ENCODE results near the gene CCS. TPM values are rescaled to one million over a fixed set of nuclear protein-coding genes. Genes with fewer than 3 reads are reported as not detected.

Gene CCS
- total RNA-seq, 1 donor from 2014 or later, result 58.0 TPM

DNA sequence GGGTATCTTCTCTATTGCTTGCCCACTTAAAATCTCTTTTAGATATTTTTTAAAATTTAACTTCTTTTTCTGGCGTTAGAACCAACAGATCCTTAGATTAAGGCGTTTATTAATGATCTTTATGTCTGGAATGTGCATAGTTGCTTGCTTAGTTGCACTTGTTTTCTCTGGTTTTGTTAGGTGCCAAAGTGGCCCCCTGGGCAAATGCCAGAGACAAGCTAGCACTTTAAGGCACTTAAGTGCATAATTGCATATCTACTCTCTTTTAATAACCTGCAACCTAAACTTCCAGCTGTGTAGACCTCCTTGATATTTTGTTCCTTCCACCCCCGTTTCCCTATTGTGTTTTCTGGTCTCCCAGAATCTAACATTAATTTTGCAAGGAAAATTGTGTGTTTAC lies 48.8 kb downstream of the CCS start:
- DNase-seq (ENCODE audit: extremely low spot score, unreplicated experiment), result no peak
- Mint-ChIP-seq H3K36me3 (peaks cover 61% of the 10 kb centered on the region), H3K27ac (peak overlapping the region; percentile 5), H3K27me3 (no peaks in the 10 kb centered on the region), H3K4me3 (peak overlapping the region; percentile 99), H3K9me3 (no peaks in the 10 kb centered on the region), H3K4me1 (ENCODE audit: unreplicated experiment) (peaks cover 59% of the 10 kb centered on the region)
- no peak for TF ChIP-seq CTCF (conservative IDR thresholded peaks at IDR 0.05)

- H3K27ac Mint-ChIP-seq, result no peak overlapping the region
- H3K9me3 Mint-ChIP-seq, result no peaks in the 10 kb centered on the region
- DNase-seq (ENCODE audit: extremely low spot score, unreplicated experiment), result no peak
- peaks cover 71% of the 10 kb centered on the region for H3K36me3 Mint-ChIP-seq
- TF ChIP-seq CTCF (conservative IDR thresholded peaks at IDR 0.05), result no peak
- H3K4me3 Mint-ChIP-seq, result peak overlapping the region; percentile 99
- H3K27me3 Mint-ChIP-seq, result no peaks in the 10 kb centered on the region
- peaks cover 48% of the 10 kb centered on the region for H3K4me1 Mint-ChIP-seq (ENCODE audit: unreplicated experiment)
These were observed 50.9 kb downstream of the CCS start for GRCh38 chr11:66643745-66644437.

- H3K27me3 Mint-ChIP-seq, result no peaks in the 10 kb centered on the region
- no peak overlapping the region for H3K4me3 Mint-ChIP-seq
- peaks cover 65% of the 10 kb centered on the region for H3K36me3 Mint-ChIP-seq
- peaks cover 31% of the 10 kb centered on the region for H3K4me1 Mint-ChIP-seq (ENCODE audit: unreplicated experiment)
- H3K9me3 Mint-ChIP-seq, result no peaks in the 10 kb centered on the region
- no peak for DNase-seq (ENCODE audit: extremely low spot score, unreplicated experiment)
- H3K27ac Mint-ChIP-seq, result no peak overlapping the region
- no peak for TF ChIP-seq CTCF (conservative IDR thresholded peaks at IDR 0.05)
These were observed 53.8 kb downstream of the CCS start for GRCh38 chr11:66646828-66647227.

GRCh38 chr11:66649903-66650302 lies 56.9 kb downstream of the CCS start:
- H3K36me3 Mint-ChIP-seq, result peaks cover 51% of the 10 kb centered on the region

GRCh38 chr11:66651016-66651415 lies 58.0 kb downstream of the CCS start:
- TF ChIP-seq CTCF (conservative IDR thresholded peaks at IDR 0.05), result no peak
- no peak for DNase-seq (ENCODE audit: extremely low spot score, unreplicated experiment)
- H3K36me3 Mint-ChIP-seq, result peaks cover 46% of the 10 kb centered on the region
- no peak overlapping the region for H3K4me3 Mint-ChIP-seq
- no peaks in the 10 kb centered on the region for H3K9me3 Mint-ChIP-seq
- H3K4me1 Mint-ChIP-seq (ENCODE audit: unreplicated experiment), result peaks cover 4% of the 10 kb centered on the region
- no peak overlapping the region for H3K27ac Mint-ChIP-seq
- H3K27me3 Mint-ChIP-seq, result no peaks in the 10 kb centered on the region

More at GRCh38 chr11:66649903-66650302, 56.9 kb downstream of the CCS start:
- Mint-ChIP-seq H3K4me1 (ENCODE audit: unreplicated experiment) (peaks cover 8% of the 10 kb centered on the region), H3K27ac (peak overlapping the region; percentile 56), H3K27me3 (no peaks in the 10 kb centered on the region), H3K4me3 (no peak overlapping the region), H3K9me3 (no peaks in the 10 kb centered on the region)
- DNase-seq (ENCODE audit: extremely low spot score, unreplicated experiment), result no peak
- no peak for TF ChIP-seq CTCF (conservative IDR thresholded peaks at IDR 0.05)

Measured in type B pancreatic cell (in vitro differentiated cells).